ENCODE results near the gene EFCAB6. TPM values are rescaled to one million over a fixed set of nuclear protein-coding genes. Genes with fewer than 3 reads are reported as not detected.

Gene EFCAB6
- total RNA-seq, 4 donors from 2014 or later = 1.2 to 4.0 (median 3.0) TPM

GRCh38 chr22:43835166-43835565 lies 23.1 kb upstream of the EFCAB6 start:
- Histone ChIP-seq H3K4me1 (peaks cover 0 to 7% (median under 1%) of the 10 kb centered on the region in 4 donors), H3K27me3 (peaks cover 0 to 50% (median 0%) of the 10 kb centered on the region in 4 donors), H3K27ac (replicated peaks in 1 of 4) (no peak overlapping the region), H3K9me3 (no peaks in the 10 kb centered on the region), H3K36me3 (no peaks in the 10 kb centered on the region), H3K4me3 (no peak overlapping the region)
- DNase-seq (ENCODE audit: extremely low spot score) = no peak
- intact Hi-C loops (cut with DNase I) = no loop called here
- WGBS = 71% methylated on average over 2 of the region's 12 CpGs
- TF ChIP-seq POLR2A (IDR thresholded peaks at IDR 0.05; ENCODE audit: low read depth) (no peak), CTCF (IDR thresholded peaks at IDR 0.05) (no peak), POLR2AphosphoS5 (IDR thresholded peaks at IDR 0.05) (no peak), EP300 (IDR thresholded peaks at IDR 0.05) (no peak)

GRCh38 chr22:43833286-43834240 lies 21.5 kb upstream of the EFCAB6 start:
- intact Hi-C loops (cut with DNase I) = no loop called here
- TF ChIP-seq CTCF (IDR thresholded peaks at IDR 0.05) (no peak), EP300 (IDR thresholded peaks at IDR 0.05) (no peak), POLR2AphosphoS5 (IDR thresholded peaks at IDR 0.05) (no peak), POLR2A (IDR thresholded peaks at IDR 0.05; ENCODE audit: low read depth) (no peak)
- Histone ChIP-seq H3K36me3 (no peaks in the 10 kb centered on the region), H3K9me3 (no peaks in the 10 kb centered on the region), H3K27me3 (peaks cover 0 to 50% (median 0%) of the 10 kb centered on the region in 4 donors), H3K4me1 (peaks cover 5 to 17% (median 15%) of the 10 kb centered on the region in 4 donors), H3K27ac (replicated peaks in 1 of 4) (no peak overlapping the region), H3K4me3 (no peak overlapping the region)
- no peak for DNase-seq (ENCODE audit: extremely low spot score)
- WGBS = 82% methylated on average over 26 of the region's 36 CpGs

- 79% methylated on average over 2 of the region's 18 CpGs for WGBS
- intact Hi-C loops (cut with DNase I) = no loop called here
- DNase-seq (ENCODE audit: extremely low spot score) = no peak
- TF ChIP-seq POLR2AphosphoS5 (IDR thresholded peaks at IDR 0.05) (no peak), POLR2A (IDR thresholded peaks at IDR 0.05; ENCODE audit: low read depth) (no peak), CTCF (IDR thresholded peaks at IDR 0.05) (no peak), EP300 (IDR thresholded peaks at IDR 0.05) (no peak)
- Histone ChIP-seq H3K4me3 (no peak overlapping the region), H3K27me3 (peaks cover 0 to 50% (median 0%) of the 10 kb centered on the region in 4 donors), H3K4me1 (peaks cover 10 to 24% (median 16%) of the 10 kb centered on the region in 4 donors), H3K9me3 (no peaks in the 10 kb centered on the region), H3K27ac (replicated peaks in 1 of 4) (no peak overlapping the region), H3K36me3 (no peaks in the 10 kb centered on the region)
These were observed 20.5 kb upstream of the EFCAB6 start for GRCh38 chr22:43832393-43833265.

GRCh38 chr22:43831561-43832392 lies 19.7 kb upstream of the EFCAB6 start:
- peaks cover 17 to 32% (median 20%) of the 10 kb centered on the region in 4 donors for H3K4me1 ChIP-seq

More at GRCh38 chr22:43831561-43832392, 19.7 kb upstream of the EFCAB6 start:
- Histone ChIP-seq H3K36me3 (no peaks in the 10 kb centered on the region), H3K4me3 (no peak overlapping the region), H3K27me3 (peaks cover 0 to 44% (median 0%) of the 10 kb centered on the region in 4 donors), H3K27ac (replicated peaks in 1 of 4) (no peak overlapping the region), H3K9me3 (no peaks in the 10 kb centered on the region)
- DNase-seq (ENCODE audit: extremely low spot score) = no peak
- intact Hi-C loops (cut with DNase I) = no loop called here
- WGBS = 98% methylated on average over 25 of the region's 33 CpGs
- TF ChIP-seq POLR2A (IDR thresholded peaks at IDR 0.05; ENCODE audit: low read depth) = no peak
- TF ChIP-seq POLR2AphosphoS5 (IDR thresholded peaks at IDR 0.05) = no peak
- TF ChIP-seq EP300 (IDR thresholded peaks at IDR 0.05) = no peak
- TF ChIP-seq CTCF (IDR thresholded peaks at IDR 0.05) = no peak
